ENCODE data around the gene AHCYL2.

GRCh38 chr7:129263168-129263567 is 38.3 kb downstream of the AHCYL2 start:
- TF ChIP-seq CTCF (conservative IDR thresholded peaks at IDR 0.05; ENCODE audit: low read length): no peak
- TF ChIP-seq EZH2phosphoT487 (IDR thresholded peaks at IDR 0.05; ENCODE audit: borderline replicate concordance, low read depth, low read length): no peak

Measured in OCI-LY7 (cell line).